Trophoblast cell (in vitro differentiated cells and primary cell): Measurements from ENCODE around the gene WDR11.

Experiments used
- DNase-seq, 2 donors: peaks; one replicate each; pipeline ENCODE4 v3.0.0-alpha.2; 2016
- H2AFZ ChIP-seq: 2 replicates; pipeline ENCODE4 v1.6.1; 2013; ENCODE audit warnings: low read length, moderate library complexity, mild to moderate bottlenecking; ENCODE audit not compliant: insufficient read depth, poor library complexity
- H2AK5ac ChIP-seq: 2 replicates; pipeline ENCODE4 v1.6.1; 2013; ENCODE audit warnings: mild to moderate bottlenecking, low read length
- H2BK120ac ChIP-seq: 2 replicates; pipeline ENCODE4 v1.6.1; 2013; ENCODE audit warnings: low read length, mild to moderate bottlenecking, moderate library complexity; ENCODE audit not compliant: insufficient read depth, poor library complexity
- H2BK12ac ChIP-seq: 2 replicates; pipeline ENCODE4 v1.6.1; 2013; ENCODE audit warnings: mild to moderate bottlenecking, low read length, moderate library complexity
- H2BK5ac ChIP-seq: 2 replicates; pipeline ENCODE4 v1.6.1; 2013; ENCODE audit warnings: low read length, low read depth, moderate library complexity, mild to moderate bottlenecking; ENCODE audit not compliant: poor library complexity
- H3K14ac ChIP-seq: 2 replicates; pipeline ENCODE4 v1.6.1; 2013; ENCODE audit warnings: mild to moderate bottlenecking, low read length
- H3K18ac ChIP-seq: 2 replicates; pipeline ENCODE4 v1.6.1; 2013; ENCODE audit warnings: mild to moderate bottlenecking, low read length
- H3K23ac ChIP-seq: 2 replicates; pipeline ENCODE4 v1.6.1; 2013; ENCODE audit warnings: low read length
- H3K27ac ChIP-seq: 2 replicates; pipeline ENCODE4 v1.5.1; 2013; ENCODE audit warnings: low read depth, mild to moderate bottlenecking, inconsistent platforms, low read length, moderate library complexity
- H3K27me3 ChIP-seq: 2 replicates; pipeline ENCODE4 v1.6.1; 2013; ENCODE audit warnings: inconsistent platforms, mild to moderate bottlenecking, low read length, moderate library complexity; ENCODE audit not compliant: insufficient read depth
- H3K36me3 ChIP-seq, 2 experiments: 1 replicate in 1 of 2; 2 replicates in 1 of 2; pipeline ENCODE4 v1.6.1; 2013; ENCODE audit warnings: low read length in 2 of 2, mild to moderate bottlenecking in 2 of 2, moderate library complexity in 1 of 2; ENCODE audit not compliant: insufficient read depth in 2 of 2, control insufficient read depth in 1 of 2
- H3K4ac ChIP-seq: 2 replicates; pipeline ENCODE4 v1.6.1; 2013; ENCODE audit warnings: low read depth, mild to moderate bottlenecking, low read length, moderate library complexity
- H3K4me1 ChIP-seq, 2 experiments: 1 replicate in 1 of 2; 2 replicates in 1 of 2; pipeline ENCODE4 v1.6.1; 2013; ENCODE audit warnings: low read length in 2 of 2, mild to moderate bottlenecking in 2 of 2, moderate library complexity in 1 of 2; ENCODE audit not compliant: insufficient read depth in 2 of 2, control insufficient read depth in 1 of 2
- H3K4me2 ChIP-seq: 2 replicates; pipeline ENCODE4 v1.6.1; 2013; ENCODE audit warnings: inconsistent platforms, mild to moderate bottlenecking, low read length, moderate library complexity
- H3K4me3 ChIP-seq: 2 replicates; pipeline ENCODE4 v1.5.1; 2013; ENCODE audit warnings: mild to moderate bottlenecking, low read depth, low read length, inconsistent platforms
- H3K79me1 ChIP-seq: one replicate; pipeline ENCODE4 v1.6.1; 2013; ENCODE audit warnings: low read length
- H3K79me2 ChIP-seq: 2 replicates; pipeline ENCODE4 v1.6.1; 2013; ENCODE audit warnings: low read length, mild to moderate bottlenecking; ENCODE audit not compliant: control insufficient read depth, insufficient read depth, poor library complexity
- H3K9ac ChIP-seq: 2 replicates; pipeline ENCODE4 v1.6.1; 2013; ENCODE audit warnings: mild to moderate bottlenecking, low read length
- H3K9me3 ChIP-seq: 2 replicates; pipeline ENCODE4 v1.6.1; 2013; ENCODE audit warnings: low read depth, mild to moderate bottlenecking, control low read depth, inconsistent platforms, low read length; ENCODE audit not compliant: insufficient read depth
- H4K12ac ChIP-seq: 2 replicates; pipeline ENCODE4 v1.6.1; 2013; ENCODE audit warnings: low read depth, mild to moderate bottlenecking, low read length, moderate library complexity
- H4K8ac ChIP-seq: 2 replicates; pipeline ENCODE4 v1.6.1; 2013; ENCODE audit warnings: low read depth, mild to moderate bottlenecking, low read length, moderate library complexity
- H4K91ac ChIP-seq: one replicate; pipeline ENCODE4 v1.6.1; 2013; ENCODE audit warnings: low read depth, mild to moderate bottlenecking, low read length, moderate library complexity
- WGBS: extraction: QIAGEN DNeasy Blood & Tissue Kit; methylation state at CpG from one replicate; pipeline ENCODE4 v1.1.7; 2013; ENCODE audit warnings: missing lambda C conversion rate; ENCODE audit not compliant: insufficient read length, insufficient coverage; ENCODE audit errors: extremely low coverage; 5-methylcytosine and 5-hydroxymethylcytosine counted together

The WDR11 gene

GRCh38 chr10:120929166-120929565, 78.0 kb downstream of the WDR11 start:
- H3K4ac ChIP-seq: no peak overlapping the region
- no peak overlapping the region for H2BK5ac ChIP-seq
- H3K27me3 ChIP-seq: no peaks in the 10 kb centered on the region
- no peak overlapping the region for H4K8ac ChIP-seq
- H4K91ac ChIP-seq: no peak overlapping the region
- H2BK12ac ChIP-seq: no peak overlapping the region
- H2BK120ac ChIP-seq: no peak overlapping the region
- no peak overlapping the region for H4K12ac ChIP-seq
- no peaks in the 10 kb centered on the region for H3K79me2 ChIP-seq
- no peaks in the 10 kb centered on the region for H3K79me1 ChIP-seq
- H3K23ac ChIP-seq: no peak overlapping the region
- H3K4me2 ChIP-seq: no peak overlapping the region
- no peaks in the 10 kb centered on the region for H3K36me3 ChIP-seq
- H3K4me3 ChIP-seq: no peak overlapping the region
- H3K27ac ChIP-seq: no peak overlapping the region
- no peak overlapping the region for H3K18ac ChIP-seq
- no peak overlapping the region for H3K9ac ChIP-seq
- DNase-seq: no peak
- no peaks in the 10 kb centered on the region for H3K4me1 ChIP-seq
- H2AFZ ChIP-seq: no peak overlapping the region
- no peak overlapping the region for H2AK5ac ChIP-seq
- WGBS: no CpG with 5 or more reads among the region's 7 CpGs
- no peaks in the 10 kb centered on the region for H3K9me3 ChIP-seq
- H3K14ac ChIP-seq: no peak overlapping the region

- no peak overlapping the region for H3K9ac ChIP-seq
- H4K8ac ChIP-seq: no peak overlapping the region
- H3K27me3 ChIP-seq: no peaks in the 10 kb centered on the region
- no peak overlapping the region for H3K23ac ChIP-seq
- no peaks in the 10 kb centered on the region for H3K4me1 ChIP-seq
- H3K4me2 ChIP-seq: no peak overlapping the region
- no peak overlapping the region for H2AK5ac ChIP-seq
- H2BK5ac ChIP-seq: no peak overlapping the region
- H3K79me1 ChIP-seq: no peaks in the 10 kb centered on the region
- no CpG with 5 or more reads among the region's 3 CpGs for WGBS
- no peaks in the 10 kb centered on the region for H3K9me3 ChIP-seq
- no peaks in the 10 kb centered on the region for H3K79me2 ChIP-seq
- H3K4me3 ChIP-seq: no peak overlapping the region
- no peak overlapping the region for H3K4ac ChIP-seq
- H2AFZ ChIP-seq: no peak overlapping the region
- H4K91ac ChIP-seq: no peak overlapping the region
- H3K14ac ChIP-seq: no peak overlapping the region
- H2BK120ac ChIP-seq: no peak overlapping the region
- H3K18ac ChIP-seq: no peak overlapping the region
- H4K12ac ChIP-seq: no peak overlapping the region
- DNase-seq: no peak
- H2BK12ac ChIP-seq: no peak overlapping the region
- no peaks in the 10 kb centered on the region for H3K36me3 ChIP-seq
- no peak overlapping the region for H3K27ac ChIP-seq
These were observed 80.3 kb downstream of the WDR11 start for GRCh38 chr10:120931423-120931822.

- no peak overlapping the region for H3K4ac ChIP-seq
- H3K27me3 ChIP-seq: no peaks in the 10 kb centered on the region
- WGBS: no CpG with 5 or more reads among the region's 4 CpGs
- H3K14ac ChIP-seq: no peak overlapping the region
- no peak overlapping the region for H3K4me3 ChIP-seq
- no peaks in the 10 kb centered on the region for H3K79me2 ChIP-seq
- no peak overlapping the region for H2BK12ac ChIP-seq
- no peaks in the 10 kb centered on the region for H3K9me3 ChIP-seq
- no peak overlapping the region for H3K18ac ChIP-seq
- no peak overlapping the region for H3K9ac ChIP-seq
- no peak overlapping the region for H3K27ac ChIP-seq
- H2BK5ac ChIP-seq: no peak overlapping the region
- no peaks in the 10 kb centered on the region for H3K79me1 ChIP-seq
- no peak overlapping the region for H4K12ac ChIP-seq
- no peaks in the 10 kb centered on the region for H3K36me3 ChIP-seq
- H2AFZ ChIP-seq: no peak overlapping the region
- H4K8ac ChIP-seq: no peak overlapping the region
- H3K23ac ChIP-seq: no peak overlapping the region
- H2BK120ac ChIP-seq: no peak overlapping the region
- no peak overlapping the region for H3K4me2 ChIP-seq
- no peak overlapping the region for H2AK5ac ChIP-seq
- no peak overlapping the region for H4K91ac ChIP-seq
- H3K4me1 ChIP-seq: no peaks in the 10 kb centered on the region
- no peak for DNase-seq
These were observed 80.8 kb downstream of the WDR11 start for GRCh38 chr10:120931999-120932398.

GRCh38 chr10:120938822-120939221, 87.7 kb downstream of the WDR11 start:
- Histone ChIP-seq H2AK5ac (no peak overlapping the region), H3K4me1 (peaks cover 2% of the 10 kb centered on the region in 2 experiments), H4K12ac (no peak overlapping the region), H2AFZ (no peak overlapping the region), H3K79me1 (no peaks in the 10 kb centered on the region), H3K79me2 (no peaks in the 10 kb centered on the region), H2BK5ac (no peak overlapping the region), H3K36me3 (no peaks in the 10 kb centered on the region), H3K23ac (no peak overlapping the region), H3K4me2 (no peak overlapping the region), H3K27me3 (no peaks in the 10 kb centered on the region), H3K4ac (no peak overlapping the region), H2BK120ac (no peak overlapping the region), H4K8ac (no peak overlapping the region), H3K27ac (no peak overlapping the region), H3K9ac (no peak overlapping the region), H3K9me3 (no peaks in the 10 kb centered on the region), H4K91ac (no peak overlapping the region), H3K4me3 (no peak overlapping the region), H3K14ac (no peak overlapping the region), H2BK12ac (no peak overlapping the region), H3K18ac (no peak overlapping the region)
- no peak for DNase-seq
- no CpG with 5 or more reads among the region's 5 CpGs for WGBS
